Motor neuron (in vitro differentiated cells): ENCODE results near the gene BMP7. TPM values are rescaled to one million over a fixed set of nuclear protein-coding genes. Genes with fewer than 3 reads are reported as not detected.

Source experiments
- ATAC-seq, 8 experiments: fragments of 200-7000 bp; cut with Tn5 transposase; replicated peaks in 6 of 8; 2 replicates each; pipeline ENCODE4 v1.8.0; 2021; ENCODE audit warnings: mild to moderate bottlenecking in 8 of 8, moderate library complexity in 8 of 8
- H3K27ac ChIP-seq, 2 donors: fragments of 250-450 bp; sonication (Bioruptor Pico); 2 replicates each; pipeline ENCODE4 v1.9.0; 2021; ENCODE audit warnings: antibody characterized with exemption in 2 of 2, mild to moderate bottlenecking in 2 of 2, moderate library complexity in 1 of 2
- H3K4me1 ChIP-seq, 2 donors: fragments of 250-450 bp; sonication (Bioruptor Pico); replicated peaks in 1 of 2; 2 replicates each; pipeline ENCODE4 v1.6.1; 2021; ENCODE audit warnings: antibody characterized with exemption in 2 of 2, mild to moderate bottlenecking in 2 of 2, moderate library complexity in 1 of 2
- H3K4me3 ChIP-seq, 5 donors: fragments of 250-450 bp; sonication (Bioruptor Pico); 2 replicates each; pipeline ENCODE4 v1.9.0; 2021; ENCODE audit warnings: antibody characterized with exemption in 5 of 5, mild to moderate bottlenecking in 5 of 5, moderate library complexity in 4 of 5
- WGBS, 10 experiments: fragments of 450-650 bp; shearing (Covaris generic); methylation state at CpG; one replicate each; pipeline ENCODE4 v1.0.0; 2022; 5-methylcytosine and 5-hydroxymethylcytosine counted together
- in situ Hi-C, 9 experiments: fragments of 400-800 bp; cut with MboI; loops; one replicate each; pipeline ENCODE4 v1.15.0; 2021; ENCODE audit warnings: low sequenced_read_pairs in 9 of 9, low pct_unique_long_range_greater_than_20kb in 2 of 9; ENCODE audit not compliant: unreplicated experiment in 9 of 9
- total RNA-seq, 8 experiments: library from RNA; unstranded; fragments of 300-600 nt; gene quantifications; 2 replicates each; pipeline versions ENCODE4 v1.2.3 to v1.2.4, GENCODE V29; 2022

The BMP7 gene
- total RNA-seq, 8 experiments from 2014 or later: 0.15 to 39.6 (median 22.1) TPM; not detected in 1

DNA sequence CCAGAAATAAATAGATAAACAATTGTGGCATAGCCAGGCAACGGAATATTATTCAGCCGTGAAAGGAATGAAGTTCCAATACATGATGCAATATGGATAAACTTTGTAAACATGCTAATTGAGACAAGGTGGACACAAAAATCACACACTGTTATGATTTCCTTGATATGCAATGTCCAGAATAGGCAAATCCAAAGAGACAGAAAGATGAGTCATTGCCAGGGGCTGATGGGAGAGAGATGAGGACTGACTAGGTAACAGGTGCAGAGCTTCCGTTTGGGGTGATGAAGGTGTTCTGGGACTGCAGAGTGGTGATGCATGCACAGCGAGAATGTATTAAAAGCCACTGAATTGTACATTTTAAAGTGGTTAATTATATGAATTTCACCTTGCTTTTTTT lies 32.0 kb upstream of the BMP7 start:
- WGBS, 10 experiments: 0 to 94% (median 82%) methylated on average over 1 to 4 of the region's 4 CpGs
- no peaks in the 10 kb centered on the region for H3K4me1 ChIP-seq
- no peak overlapping the region for H3K27ac ChIP-seq
- ATAC-seq: no peak
- no peak overlapping the region for H3K4me3 ChIP-seq
- in situ Hi-C loops: no loop called here

DNA sequence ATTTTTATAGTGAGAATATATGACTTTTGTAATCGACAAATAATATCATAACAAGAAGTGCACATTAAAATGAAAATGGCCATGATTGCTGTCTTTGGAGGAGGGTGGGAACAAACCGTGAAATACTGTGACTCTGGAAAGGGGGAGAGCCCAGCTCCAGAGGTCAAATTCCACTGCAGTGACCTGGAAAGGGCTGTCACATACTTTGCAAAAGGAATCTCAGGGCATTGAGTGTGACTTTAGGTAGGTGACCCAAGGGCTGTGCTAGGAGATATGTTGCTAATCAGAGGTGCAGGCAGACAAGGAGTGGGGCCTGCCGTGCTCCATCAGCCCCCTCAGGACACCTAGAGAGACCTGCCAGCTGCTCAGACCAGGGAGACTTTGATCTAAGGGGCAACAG lies 28.1 kb upstream of the BMP7 start:
- WGBS, 10 experiments: 5 to 80% (median 40%) methylated on average over 1 to 3 of the region's 3 CpGs; no CpG with 5 or more reads in 1 of the 10 experiments
- Histone ChIP-seq H3K27ac (no peak overlapping the region), H3K4me1 (peaks cover 7 to 8% of the 10 kb centered on the region in 2 donors), H3K4me3 (no peak overlapping the region)
- ATAC-seq: no peak
- in situ Hi-C loops: no loop called here

- Histone ChIP-seq H3K4me1 (peaks cover 12 to 13% of the 10 kb centered on the region in 2 donors), H3K4me3 (no peak overlapping the region), H3K27ac (no peak overlapping the region)
- WGBS, 10 experiments: 0 to 100% (median 67%) methylated on average over 1 to 5 of the region's 7 CpGs; no CpG with 5 or more reads in 2 of the 10 experiments
- in situ Hi-C loops: no loop called here
- no peak for ATAC-seq
Observed at GRCh38 chr20:57293995-57294394, 27.6 kb upstream of the BMP7 start.

DNA sequence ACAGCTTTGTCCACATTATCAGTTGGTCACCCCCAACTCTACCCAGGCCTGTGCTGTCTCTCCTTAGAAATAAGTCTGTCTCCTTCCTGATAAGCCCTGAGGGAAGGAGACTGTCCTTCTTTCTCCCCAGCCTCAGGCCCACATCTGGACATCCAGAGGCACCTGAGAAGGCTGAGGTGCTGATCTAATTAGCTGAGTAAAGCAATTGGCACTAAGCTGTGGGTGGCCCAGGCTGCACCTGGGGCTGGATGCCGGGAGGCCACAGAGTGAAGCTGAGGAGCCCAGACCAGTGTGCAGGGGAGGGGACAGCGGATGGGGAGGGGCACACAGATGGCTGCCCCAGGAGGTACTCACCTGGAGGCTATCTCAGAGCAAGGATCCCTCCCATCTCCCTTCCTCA lies 26.2 kb upstream of the BMP7 start:
- in situ Hi-C loops: no loop called here
- Histone ChIP-seq H3K4me1 (peaks cover 20 to 27% of the 10 kb centered on the region in 2 donors), H3K27ac (no peak overlapping the region), H3K4me3 (no peak overlapping the region)
- ATAC-seq: no peak
- no CpG with 5 or more reads among the region's 2 CpGs for WGBS, 10 experiments

DNA sequence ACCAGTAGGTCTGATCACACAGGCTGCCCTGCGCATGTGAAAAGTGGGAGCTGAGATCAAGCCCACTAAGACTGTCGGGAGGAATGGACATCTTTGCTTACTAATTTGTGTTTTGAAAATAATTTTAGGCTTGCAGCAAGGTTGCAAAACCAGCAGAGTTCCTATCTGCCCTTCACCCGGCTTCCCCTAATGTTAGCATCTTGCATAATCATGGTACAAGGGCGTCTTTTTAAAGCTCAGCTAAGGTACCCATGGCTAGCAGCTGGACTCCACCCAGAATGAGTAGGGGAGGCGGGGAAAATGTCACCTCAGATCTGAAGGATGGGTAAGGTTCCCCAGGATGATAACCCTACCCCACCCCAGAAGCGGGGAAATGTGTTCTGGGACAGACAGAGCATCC lies 25.3 kb upstream of the BMP7 start:
- no peak overlapping the region for H3K27ac ChIP-seq
- peaks cover 28 to 36% of the 10 kb centered on the region in 2 donors for H3K4me1 ChIP-seq
- WGBS, 10 experiments: 60 to 100% (median 93%) methylated on average over 1 to 5 of the region's 6 CpGs; no CpG with 5 or more reads in 2 of the 10 experiments
- no peak overlapping the region for H3K4me3 ChIP-seq
- in situ Hi-C loops: no loop called here
- no peak for ATAC-seq

GRCh38 chr20:57291003-57291402 lies 24.6 kb upstream of the BMP7 start:
- WGBS, 10 experiments: 0 to 100% (median 81%) methylated on average over 1 to 4 of the region's 10 CpGs; no CpG with 5 or more reads in 2 of the 10 experiments
- ATAC-seq: no peak
- H3K4me3 ChIP-seq: no peak overlapping the region
- peaks cover 28 to 36% of the 10 kb centered on the region in 2 donors for H3K4me1 ChIP-seq
- no peak overlapping the region for H3K27ac ChIP-seq
- in situ Hi-C loops: no loop called here

DNA sequence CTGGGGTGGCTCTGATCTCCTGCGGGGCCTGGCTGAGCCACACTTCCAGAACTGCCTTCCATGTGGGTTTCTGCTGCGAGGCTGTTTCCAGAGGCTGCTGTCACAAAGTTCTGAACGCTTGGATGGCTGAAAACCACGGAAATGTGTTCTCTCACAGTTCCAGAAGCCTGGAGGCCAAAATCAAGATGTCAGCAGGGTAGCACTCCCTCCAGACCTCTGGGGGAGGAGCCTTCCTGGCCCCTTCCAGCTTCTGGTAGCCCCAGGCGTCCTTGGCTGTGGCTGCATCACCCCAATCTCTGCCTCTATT lies 23.7 kb upstream of the BMP7 start:
- no peak overlapping the region for H3K27ac ChIP-seq
- peaks cover 28 to 36% of the 10 kb centered on the region in 2 donors for H3K4me1 ChIP-seq
- H3K4me3 ChIP-seq: no peak overlapping the region
- 26 to 80% (median 40%) methylated on average over 1 to 3 of the region's 5 CpGs; no CpG with 5 or more reads in 5 of the 10 experiments for WGBS, 10 experiments
- no peak for ATAC-seq
- in situ Hi-C loops: no loop called here

- Histone ChIP-seq H3K27ac (no peak overlapping the region), H3K4me3 (no peak overlapping the region), H3K4me1 (peaks cover 28 to 36% of the 10 kb centered on the region in 2 donors)
- 0 to 55% (median 17%) methylated on average over 1 to 5 of the region's 8 CpGs; no CpG with 5 or more reads in 2 of the 10 experiments for whole genome bisulfite sequencing, 10 experiments
- ATAC-seq: peak in 5 of 8 experiments; percentile 73 to 79 (median 75)
- in situ Hi-C loops: no loop called here
Observed at GRCh38 chr20:57289391-57290177, 23.1 kb upstream of the BMP7 start.

DNA sequence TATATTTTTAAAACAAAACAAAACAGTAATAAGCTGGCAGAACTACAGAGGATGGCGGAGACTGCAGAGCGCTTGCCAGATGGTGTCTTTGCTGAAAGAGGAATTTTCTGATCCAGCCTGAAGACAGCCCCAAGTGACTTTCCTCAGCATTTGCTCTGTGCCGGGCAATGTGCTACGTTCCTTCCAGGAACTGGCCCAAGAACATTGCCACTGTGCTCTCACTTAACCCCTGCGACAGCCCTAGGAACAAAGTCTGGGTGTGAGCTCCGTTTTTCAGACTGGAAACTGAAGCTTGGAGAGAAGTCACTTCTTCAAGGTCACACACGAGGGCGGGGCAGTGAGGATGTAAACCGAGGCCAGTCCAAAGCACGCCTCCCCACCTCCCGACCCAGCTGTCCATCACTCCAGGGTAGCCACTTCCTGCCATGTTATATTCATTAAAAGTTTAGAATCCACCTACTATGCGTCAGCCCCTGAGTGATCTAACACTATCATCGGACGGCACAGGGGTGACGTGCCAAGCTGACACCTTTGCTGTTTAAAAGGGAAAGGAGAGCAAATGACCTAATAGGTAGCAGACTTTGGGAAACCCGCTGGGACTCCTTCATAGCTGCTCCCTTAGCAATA lies 22.3 kb upstream of the BMP7 start:
- no peak overlapping the region for H3K4me3 ChIP-seq
- peaks cover 28 to 42% of the 10 kb centered on the region in 2 donors for H3K4me1 ChIP-seq
- H3K27ac ChIP-seq: no peak overlapping the region
- 0 to 65% (median 26%) methylated on average over 1 to 9 of the region's 16 CpGs; no CpG with 5 or more reads in 4 of the 10 experiments for WGBS, 10 experiments
- peak in 2 of 8 experiments; percentile 39 to 65 for ATAC-seq
- in situ Hi-C loops: no loop called here

GRCh38 chr20:57287901-57288300 lies 21.5 kb upstream of the BMP7 start:
- peak in 1 of 8 experiments; percentile 9 for ATAC-seq
- Histone ChIP-seq H3K4me3 (no peak overlapping the region), H3K27ac (no peak overlapping the region), H3K4me1 (peaks cover 36 to 51% of the 10 kb centered on the region in 2 donors)
- in situ Hi-C loops: no loop called here
- WGBS, 10 experiments: 0 to 95% (median 54%) methylated on average over 1 to 5 of the region's 6 CpGs; no CpG with 5 or more reads in 4 of the 10 experiments

DNA sequence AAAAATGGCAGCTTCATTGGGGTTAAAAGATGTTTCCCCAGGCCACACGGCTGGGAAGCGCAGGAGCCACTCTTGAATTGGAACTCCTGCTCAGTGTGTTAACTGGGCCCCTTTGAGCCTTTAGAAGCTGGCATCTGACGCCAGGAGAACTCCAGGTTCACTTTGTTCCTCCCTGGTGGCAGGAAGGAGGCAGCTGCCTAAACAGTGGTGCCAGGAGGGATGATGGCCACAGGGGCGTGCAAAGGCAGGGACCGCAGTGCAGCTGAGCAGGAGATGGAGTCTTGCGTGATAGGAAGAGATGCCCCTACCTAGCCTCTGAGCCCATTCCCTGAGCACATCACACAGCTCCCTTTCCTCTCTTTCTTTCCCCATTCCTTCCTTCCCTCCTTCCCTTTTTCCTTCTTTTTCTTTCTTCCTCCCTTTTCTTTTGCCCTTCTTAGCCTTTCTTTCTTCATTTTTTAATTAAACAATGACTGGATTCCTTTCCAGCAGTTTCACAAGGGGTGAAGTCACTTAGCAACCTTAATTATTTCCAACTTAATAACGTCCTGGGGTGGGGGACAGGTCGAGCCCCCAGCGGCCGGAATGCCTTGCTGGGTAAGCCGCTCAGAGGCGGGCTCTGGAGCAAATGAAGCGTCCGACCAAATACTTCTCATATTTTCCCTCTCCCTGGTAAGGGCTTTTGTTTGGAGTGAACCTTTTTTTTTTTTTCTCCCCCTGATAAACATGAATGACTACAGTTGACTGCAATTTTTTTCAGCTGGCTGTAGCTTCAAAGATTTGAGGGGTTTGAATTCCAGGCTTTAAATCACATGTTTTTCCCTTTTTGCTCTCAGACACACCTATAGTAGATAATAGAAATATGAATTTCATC lies 20.8 kb upstream of the BMP7 start:
- 7 to 50% (median 34%) methylated on average over 5 to 10 of the region's 14 CpGs; no CpG with 5 or more reads in 1 of the 10 experiments for WGBS, 10 experiments
- Histone ChIP-seq H3K4me3 (no peak overlapping the region), H3K27ac (no peak overlapping the region), H3K4me1 (peaks cover 41 to 58% of the 10 kb centered on the region in 2 donors)
- in situ Hi-C loops: no loop called here
- peak in 5 of 8 experiments; percentile 33 to 51 (median 42) for ATAC-seq

GRCh38 chr20:57283860-57284259 lies 17.4 kb upstream of the BMP7 start:
- Histone ChIP-seq H3K4me1 (peaks cover 44 to 65% of the 10 kb centered on the region in 2 donors), H3K27ac (no peak overlapping the region), H3K4me3 (no peak overlapping the region)
- ATAC-seq: no peak
- 37 to 100% (median 73%) methylated on average over 1 to 6 of the region's 7 CpGs; no CpG with 5 or more reads in 3 of the 10 experiments for WGBS, 10 experiments
- in situ Hi-C loops: no loop called here
